BLaER1 treated with 17β-estradiol and CSF1 and Interleukin-3, amounts not matched to agents 10 nM and 100 nM (cell line): ENCODE data around the gene PLA2G10.
"Not testable (repeated sequence)": the region's sequence is repeated elsewhere in the genome, so short reads cannot be mapped to it uniquely, and the experiment has no call there.

Experiments
- H3K27ac ChIP-seq, 11 experiments: shearing (Covaris generic); formaldehyde crosslinking; 2 replicates each; pipeline ENCODE4 v1.8.1; 2022
- H3K27me3 ChIP-seq, 11 experiments: shearing (Covaris generic); formaldehyde crosslinking; 2 replicates each; pipeline ENCODE4 v1.8.1; 2022
- H3K36me3 ChIP-seq, 11 experiments: shearing (Covaris generic); formaldehyde crosslinking; 2 replicates each; pipeline ENCODE4 v1.8.1; 2022
- H3K4me1 ChIP-seq, 10 experiments: shearing (Covaris generic); formaldehyde crosslinking; 2 replicates each; pipeline ENCODE4 v1.8.1; 2022
- H3K4me2 ChIP-seq, 11 experiments: shearing (Covaris generic); formaldehyde crosslinking; 2 replicates each; pipeline ENCODE4 v1.8.1; 2022
- H3K4me3 ChIP-seq, 10 experiments: shearing (Covaris generic); formaldehyde crosslinking; 2 replicates each; pipeline ENCODE4 v1.8.1; 2022
- H3K9ac ChIP-seq, 11 experiments: shearing (Covaris generic); formaldehyde crosslinking; 2 replicates each; pipeline ENCODE4 v1.8.1; 2022
- H3K9me3 ChIP-seq, 11 experiments: shearing (Covaris generic); formaldehyde crosslinking; replicated peaks in 1 of 11; 2 replicates each; pipeline ENCODE4 v1.8.1; 2022
- H4K20me1 ChIP-seq, 11 experiments: shearing (Covaris generic); formaldehyde crosslinking; 2 replicates each; pipeline ENCODE4 v1.8.1; 2022
- Cebpa-rat ChIP-seq, 11 experiments: shearing (Covaris generic); IDR thresholded peaks; 2 replicates each; pipeline ENCODE4 v1.8.1; 2022

PLA2G10 gene

GRCh38 chr16:14682121-14682520 lies 12.0 kb downstream of the PLA2G10 start:
- H3K27me3 ChIP-seq: no peaks in the 10 kb centered on the region
- no peaks in the 10 kb centered on the region for H3K9me3 ChIP-seq
- H3K27ac ChIP-seq: no peak overlapping the region
- no peak for TF ChIP-seq Cebpa-rat (IDR thresholded peaks at IDR 0.05)
- H3K4me1 ChIP-seq: no peaks in the 10 kb centered on the region; a peak in 1 of 20 replicates
- no peak overlapping the region for H3K4me2 ChIP-seq
- H3K36me3 ChIP-seq: no peaks in the 10 kb centered on the region
- no peak overlapping the region for H3K9ac ChIP-seq
- H3K4me3 ChIP-seq: no peak overlapping the region
- H4K20me1 ChIP-seq: no peaks in the 10 kb centered on the region

GRCh38 chr16:14681115-14681514 lies 13.0 kb downstream of the PLA2G10 start:
- H3K4me1 ChIP-seq: no peaks in the 10 kb centered on the region; a peak in 1 of 20 replicates
- no peak for TF ChIP-seq Cebpa-rat (IDR thresholded peaks at IDR 0.05)
- no peaks in the 10 kb centered on the region for H4K20me1 ChIP-seq
- H3K9me3 ChIP-seq: peaks cover 0 to 6% (median 0%) of the 10 kb centered on the region in 11 experiments; a peak in 2 of 22 replicates
- no peak overlapping the region for H3K27ac ChIP-seq
- no peaks in the 10 kb centered on the region for H3K36me3 ChIP-seq
- H3K27me3 ChIP-seq: no peaks in the 10 kb centered on the region
- no peak overlapping the region for H3K4me3 ChIP-seq
- no peak overlapping the region for H3K4me2 ChIP-seq
- no peak overlapping the region for H3K9ac ChIP-seq

GRCh38 chr16:14680396-14680795 lies 13.7 kb downstream of the PLA2G10 start:
- not testable (repeated sequence) for H3K4me2 ChIP-seq, H3K4me3 ChIP-seq, H3K36me3 ChIP-seq, H4K20me1 ChIP-seq, H3K27ac ChIP-seq, H3K9ac ChIP-seq, H3K9me3 ChIP-seq, H3K4me1 ChIP-seq, H3K27me3 ChIP-seq

GRCh38 chr16:14678748-14679497 lies 15.2 kb downstream of the PLA2G10 start:
- Histone ChIP-seq H3K4me3 (no peak overlapping the region), H3K36me3 (no peaks in the 10 kb centered on the region), H3K4me1 (no peaks in the 10 kb centered on the region; a peak in 1 of 20 replicates), H3K4me2 (no peak overlapping the region), H3K9ac (no peak overlapping the region), H3K27ac (no peak overlapping the region), H3K27me3 (no peaks in the 10 kb centered on the region), H4K20me1 (no peaks in the 10 kb centered on the region), H3K9me3 (peaks cover 0 to 7% (median 0%) of the 10 kb centered on the region in 11 experiments; a peak in 2 of 22 replicates)
- no peak for TF ChIP-seq Cebpa-rat (IDR thresholded peaks at IDR 0.05)

GRCh38 chr16:14677627-14678026 lies 16.5 kb downstream of the PLA2G10 start:
- H3K9ac ChIP-seq: no peak overlapping the region
- TF ChIP-seq Cebpa-rat (IDR thresholded peaks at IDR 0.05): no peak
- no peaks in the 10 kb centered on the region for H4K20me1 ChIP-seq
- H3K9me3 ChIP-seq: peaks cover 0 to 7% (median 0%) of the 10 kb centered on the region in 11 experiments; a peak in 2 of 22 replicates
- H3K36me3 ChIP-seq: no peaks in the 10 kb centered on the region
- no peak overlapping the region for H3K4me3 ChIP-seq
- no peaks in the 10 kb centered on the region for H3K27me3 ChIP-seq
- peaks cover 0 to 4% (median 2%) of the 10 kb centered on the region in 10 experiments; a peak in 13 of 20 replicates for H3K4me1 ChIP-seq
- H3K4me2 ChIP-seq: no peak overlapping the region
- H3K27ac ChIP-seq: no peak overlapping the region

GRCh38 chr16:14676633-14677032 lies 17.5 kb downstream of the PLA2G10 start:
- no peak overlapping the region for H3K9ac ChIP-seq
- H3K4me3 ChIP-seq: no peak overlapping the region
- no peaks in the 10 kb centered on the region for H3K36me3 ChIP-seq
- H3K4me1 ChIP-seq: peaks cover 0 to 14% (median 11%) of the 10 kb centered on the region in 10 experiments; a peak in 15 of 20 replicates
- no peak for TF ChIP-seq Cebpa-rat (IDR thresholded peaks at IDR 0.05)
- H3K9me3 ChIP-seq: peaks cover 0 to 7% (median 0%) of the 10 kb centered on the region in 11 experiments; a peak in 2 of 22 replicates
- H3K27me3 ChIP-seq: no peaks in the 10 kb centered on the region
- H3K27ac ChIP-seq: no peak overlapping the region
- H3K4me2 ChIP-seq: no peak overlapping the region
- H4K20me1 ChIP-seq: no peaks in the 10 kb centered on the region; a peak in 1 of 22 replicates

- TF ChIP-seq Cebpa-rat (IDR thresholded peaks at IDR 0.05): no peak
- peaks cover 23 to 30% (median 26%) of the 10 kb centered on the region in 11 experiments for H3K36me3 ChIP-seq
- peaks cover 0 to 7% (median 0%) of the 10 kb centered on the region in 11 experiments; a peak in 2 of 22 replicates for H3K9me3 ChIP-seq
- peaks cover 0 to 15% (median 11%) of the 10 kb centered on the region in 10 experiments; a peak in 15 of 20 replicates for H3K4me1 ChIP-seq
- no peaks in the 10 kb centered on the region for H3K27me3 ChIP-seq
- H3K27ac ChIP-seq: no peak overlapping the region
- peak overlapping the region in 8 of 11 experiments; percentile 4 to 60 (median 33); a peak in 13 of 22 replicates for H3K4me2 ChIP-seq
- peaks cover 0 to 6% (median 0%) of the 10 kb centered on the region in 11 experiments; a peak in 3 of 22 replicates for H4K20me1 ChIP-seq
- no peak overlapping the region for H3K9ac ChIP-seq
- H3K4me3 ChIP-seq: no peak overlapping the region
These were observed 21.6 kb downstream of the PLA2G10 start for GRCh38 chr16:14672403-14672971.

- no peak overlapping the region for H3K9ac ChIP-seq
- H3K4me1 ChIP-seq: peaks cover 0 to 26% (median 11%) of the 10 kb centered on the region in 10 experiments; a peak in 15 of 20 replicates
- H3K9me3 ChIP-seq: no peaks in the 10 kb centered on the region
- no peak overlapping the region for H3K4me2 ChIP-seq
- H3K36me3 ChIP-seq: peaks cover 50 to 57% (median 53%) of the 10 kb centered on the region in 11 experiments
- TF ChIP-seq Cebpa-rat (IDR thresholded peaks at IDR 0.05): no peak
- H3K4me3 ChIP-seq: no peak overlapping the region
- peaks cover 0 to 12% (median 0%) of the 10 kb centered on the region in 11 experiments; a peak in 3 of 22 replicates for H4K20me1 ChIP-seq
- no peaks in the 10 kb centered on the region for H3K27me3 ChIP-seq
- no peak overlapping the region for H3K27ac ChIP-seq
These were observed 24.3 kb downstream of the PLA2G10 start for GRCh38 chr16:14669776-14670175.

GRCh38 chr16:14668556-14669223 lies 25.4 kb downstream of the PLA2G10 start:
- H3K27ac ChIP-seq: no peak overlapping the region
- H3K4me3 ChIP-seq: no peak overlapping the region
- H3K9me3 ChIP-seq: no peaks in the 10 kb centered on the region
- peaks cover 61 to 68% (median 64%) of the 10 kb centered on the region in 11 experiments for H3K36me3 ChIP-seq
- H3K27me3 ChIP-seq: no peaks in the 10 kb centered on the region
- H4K20me1 ChIP-seq: peaks cover 0 to 16% (median 0%) of the 10 kb centered on the region in 11 experiments; a peak in 3 of 22 replicates
- H3K9ac ChIP-seq: no peak overlapping the region
- peaks cover 0 to 26% (median 11%) of the 10 kb centered on the region in 10 experiments; a peak in 15 of 20 replicates for H3K4me1 ChIP-seq
- no peak overlapping the region for H3K4me2 ChIP-seq
- no peak for TF ChIP-seq Cebpa-rat (IDR thresholded peaks at IDR 0.05)
